ENCODE measurements around the gene CREBBP. TPM values are rescaled to one million over a fixed set of nuclear protein-coding genes. Genes with fewer than 3 reads are reported as not detected.
"Not testable (repeated sequence)": the region's sequence is repeated elsewhere in the genome, so short reads cannot be mapped to it uniquely, and the experiment has no call there.

CREBBP gene
- total RNA-seq, 1 donor from 2014 or later: 45.2 TPM

GRCh38 chr16:3718628-3719027, 161.9 kb downstream of the CREBBP start:
- intact Hi-C loops (cut with micrococcal nuclease): loop anchor here (10.0 kb wide), 1 partner anchor 556 kb away; the partner anchor contains the start of gene TFAP4
- Mint-ChIP-seq H3K27me3 (ENCODE audit: low read depth) (no peaks in the 10 kb centered on the region), H3K27ac (no peak overlapping the region), H3K36me3 (ENCODE audit: low read depth) (peaks cover 28% of the 10 kb centered on the region), H3K9me3 (no peaks in the 10 kb centered on the region), H3K4me3 (ENCODE audit: low read depth) (peak overlapping the region; percentile 49), H3K4me1 (ENCODE audit: low read depth) (peaks cover 24% of the 10 kb centered on the region)
- DNase-seq (ENCODE audit: low spot score): no peak

- intact Hi-C loops (cut with micrococcal nuclease): loop anchor here (10.0 kb wide), 1 partner anchor 557 kb away; the partner anchor contains the start of gene TFAP4
- no peak for DNase-seq (ENCODE audit: low spot score)
- no peaks in the 10 kb centered on the region for H3K27me3 Mint-ChIP-seq (ENCODE audit: low read depth)
- H3K4me1 Mint-ChIP-seq (ENCODE audit: low read depth): peaks cover 28% of the 10 kb centered on the region
- peak overlapping the region; percentile 82 for H3K4me3 Mint-ChIP-seq (ENCODE audit: low read depth)
- peak overlapping the region; percentile 50 for H3K27ac Mint-ChIP-seq
- peaks cover 34% of the 10 kb centered on the region for H3K36me3 Mint-ChIP-seq (ENCODE audit: low read depth)
- H3K9me3 Mint-ChIP-seq: no peaks in the 10 kb centered on the region
Observed at GRCh38 chr16:3718019-3718391, 162.5 kb downstream of the CREBBP start.

GRCh38 chr16:3717235-3718018, 163.1 kb downstream of the CREBBP start, which contains the start of gene TRAP1:
TRAP1 (minus strand) TSS chr16:3717524; CDS start chr16:3717508, 16 bp downstream.
- Mint-ChIP-seq H3K4me3 (ENCODE audit: low read depth) (peak within 1 kb of the TSS; percentile 83), H3K9me3 (no peaks in the 10 kb centered on the region), H3K27me3 (ENCODE audit: low read depth) (no peaks in the 10 kb centered on the region), H3K27ac (peak within 1 kb of the TSS; percentile 89), H3K36me3 (ENCODE audit: low read depth) (peaks cover 38% of the 10 kb centered on the region), H3K4me1 (ENCODE audit: low read depth) (peaks cover 32% of the 10 kb centered on the region)
- intact Hi-C loops (cut with micrococcal nuclease): loop anchor here (10.0 kb wide), 1 partner anchor 557 kb away; the partner anchor contains the start of gene TFAP4
- DNase-seq (ENCODE audit: low spot score): peak; percentile 84

- no peaks in the 10 kb centered on the region for H3K9me3 Mint-ChIP-seq
- peaks cover 43% of the 10 kb centered on the region for H3K36me3 Mint-ChIP-seq (ENCODE audit: low read depth)
- peak; percentile 37 for DNase-seq (ENCODE audit: low spot score)
- intact Hi-C loops (cut with micrococcal nuclease): loop anchor here (10.0 kb wide), 1 partner anchor 558 kb away; the partner anchor contains the start of gene TFAP4
- no peaks in the 10 kb centered on the region for H3K27me3 Mint-ChIP-seq (ENCODE audit: low read depth)
- H3K4me1 Mint-ChIP-seq (ENCODE audit: low read depth): peaks cover 35% of the 10 kb centered on the region
- peak overlapping the region; percentile 89 for H3K27ac Mint-ChIP-seq
- H3K4me3 Mint-ChIP-seq (ENCODE audit: low read depth): peak overlapping the region; percentile 83
Observed at GRCh38 chr16:3716831-3717234, 163.7 kb downstream of the CREBBP start.

GRCh38 chr16:3715430-3715829, 165.1 kb downstream of the CREBBP start:
- DNase-seq (ENCODE audit: low spot score): no peak
- Mint-ChIP-seq H3K27ac (no peak overlapping the region), H3K4me3 (ENCODE audit: low read depth) (peak overlapping the region; percentile 62), H3K9me3 (no peaks in the 10 kb centered on the region), H3K4me1 (ENCODE audit: low read depth) (peaks cover 37% of the 10 kb centered on the region), H3K36me3 (ENCODE audit: low read depth) (peaks cover 47% of the 10 kb centered on the region), H3K27me3 (ENCODE audit: low read depth) (no peaks in the 10 kb centered on the region)
- intact Hi-C loops (cut with micrococcal nuclease): loop anchor here (10.0 kb wide), 1 partner anchor 559 kb away; the partner anchor contains the start of gene TFAP4

GRCh38 chr16:3714378-3714777, 166.1 kb downstream of the CREBBP start:
- not testable (repeated sequence) for H3K9me3 Mint-ChIP-seq; DNase-seq (ENCODE audit: low spot score); H3K4me3 Mint-ChIP-seq (ENCODE audit: low read depth); H3K27me3 Mint-ChIP-seq (ENCODE audit: low read depth)
- intact Hi-C loops (cut with micrococcal nuclease): loop anchor here (10.0 kb wide), 1 partner anchor 560 kb away; the partner anchor contains the start of gene TFAP4
- H3K36me3 Mint-ChIP-seq (ENCODE audit: low read depth): peaks cover 53% of the 10 kb centered on the region
- peaks cover 37% of the 10 kb centered on the region for H3K4me1 Mint-ChIP-seq (ENCODE audit: low read depth)
- peak overlapping the region; percentile 13 for H3K27ac Mint-ChIP-seq

- intact Hi-C loops (cut with micrococcal nuclease): loop anchor here (10.0 kb wide), 1 partner anchor 561 kb away; the partner anchor contains the start of gene TFAP4
Observed at GRCh38 chr16:3713587-3714242, 166.8 kb downstream of the CREBBP start.

GRCh38 chr16:3712861-3713372, 167.6 kb downstream of the CREBBP start:
- H3K27me3 Mint-ChIP-seq (ENCODE audit: low read depth): no peaks in the 10 kb centered on the region
- H3K4me3 Mint-ChIP-seq (ENCODE audit: low read depth): no peak overlapping the region
- intact Hi-C loops (cut with micrococcal nuclease): loop anchor here (10.0 kb wide), 1 partner anchor 562 kb away; the partner anchor contains the start of gene TFAP4
- H3K27ac Mint-ChIP-seq: no peak overlapping the region
- H3K4me1 Mint-ChIP-seq (ENCODE audit: low read depth): peaks cover 33% of the 10 kb centered on the region
- no peaks in the 10 kb centered on the region for H3K9me3 Mint-ChIP-seq
- peaks cover 53% of the 10 kb centered on the region for H3K36me3 Mint-ChIP-seq (ENCODE audit: low read depth)
- DNase-seq (ENCODE audit: low spot score): no peak

More at GRCh38 chr16:3713587-3714242, 166.8 kb downstream of the CREBBP start:
- H3K4me3 Mint-ChIP-seq (ENCODE audit: low read depth): no peak overlapping the region
- H3K4me1 Mint-ChIP-seq (ENCODE audit: low read depth): peaks cover 37% of the 10 kb centered on the region
- H3K9me3 Mint-ChIP-seq: no peaks in the 10 kb centered on the region
- H3K27ac Mint-ChIP-seq: no peak overlapping the region
- H3K27me3 Mint-ChIP-seq (ENCODE audit: low read depth): no peaks in the 10 kb centered on the region
- no peak for DNase-seq (ENCODE audit: low spot score)
- H3K36me3 Mint-ChIP-seq (ENCODE audit: low read depth): peaks cover 53% of the 10 kb centered on the region

- Mint-ChIP-seq H3K4me3 (ENCODE audit: low read depth) (no peak overlapping the region), H3K36me3 (ENCODE audit: low read depth) (peaks cover 29% of the 10 kb centered on the region), H3K27ac (no peak overlapping the region), H3K27me3 (ENCODE audit: low read depth) (no peaks in the 10 kb centered on the region), H3K4me1 (ENCODE audit: low read depth) (no peaks in the 10 kb centered on the region), H3K9me3 (no peaks in the 10 kb centered on the region)
- DNase-seq (ENCODE audit: low spot score): no peak
- intact Hi-C loops (cut with micrococcal nuclease): no loop called here
Observed at GRCh38 chr16:3706253-3707012, 174.1 kb downstream of the CREBBP start.

GRCh38 chr16:3702082-3702481, 178.4 kb downstream of the CREBBP start:
- no peak for DNase-seq (ENCODE audit: low spot score)

GRCh38 chr16:3701531-3701930, 179.0 kb downstream of the CREBBP start:
- Mint-ChIP-seq H3K27me3 (ENCODE audit: low read depth) (no peaks in the 10 kb centered on the region), H3K27ac (no peak overlapping the region), H3K9me3 (no peaks in the 10 kb centered on the region), H3K4me3 (ENCODE audit: low read depth) (no peak overlapping the region), H3K36me3 (ENCODE audit: low read depth) (peaks cover 36% of the 10 kb centered on the region), H3K4me1 (ENCODE audit: low read depth) (peaks cover 2% of the 10 kb centered on the region)
- no peak for DNase-seq (ENCODE audit: low spot score)
- intact Hi-C loops (cut with micrococcal nuclease): no loop called here

More at GRCh38 chr16:3702082-3702481, 178.4 kb downstream of the CREBBP start:
- Mint-ChIP-seq H3K9me3 (no peaks in the 10 kb centered on the region), H3K36me3 (ENCODE audit: low read depth) (peaks cover 32% of the 10 kb centered on the region), H3K4me1 (ENCODE audit: low read depth) (peaks cover 2% of the 10 kb centered on the region), H3K4me3 (ENCODE audit: low read depth) (no peak overlapping the region), H3K27me3 (ENCODE audit: low read depth) (no peaks in the 10 kb centered on the region), H3K27ac (no peak overlapping the region)
- intact Hi-C loops (cut with micrococcal nuclease): no loop called here

- no peaks in the 10 kb centered on the region for H3K9me3 Mint-ChIP-seq
- H3K4me3 Mint-ChIP-seq (ENCODE audit: low read depth): no peak overlapping the region
- H3K27ac Mint-ChIP-seq: peak overlapping the region; percentile 42
- H3K36me3 Mint-ChIP-seq (ENCODE audit: low read depth): peaks cover 36% of the 10 kb centered on the region
- peaks cover 2% of the 10 kb centered on the region for H3K4me1 Mint-ChIP-seq (ENCODE audit: low read depth)
- H3K27me3 Mint-ChIP-seq (ENCODE audit: low read depth): no peaks in the 10 kb centered on the region
- intact Hi-C loops (cut with micrococcal nuclease): no loop called here
- no peak for DNase-seq (ENCODE audit: low spot score)
Observed at GRCh38 chr16:3698941-3699340, 181.6 kb downstream of the CREBBP start.

Measured in activated T-helper 2 cell treated with anti-CD3 and anti-CD28 coated beads, Interferon-gamma antibody, Interleukin-2, Interleukin-4, amounts not matched to agents 10 μg/mL and 5 μg/mL and 100 μg/mL, durations not matched to agents 14 hours and 24 hours and 36 hours (primary cell).